ENCODE results near the gene ZSCAN21.

- TF ChIP-seq POLR2AphosphoS5 (IDR thresholded peaks at IDR 0.05; ENCODE audit: borderline replicate concordance, low read depth, low read length) (no peak), EZH2 (IDR thresholded peaks at IDR 0.05) (no peak)
Measured at GRCh38 chr7:100111156-100111555, 61.6 kb downstream of the ZSCAN21 start.

All from SK-N-MC (cell line).